DMS 273 (cell line): Measurements from ENCODE around the gene TWIST2.

ENCODE experiments used
- DNase-seq: peaks from one replicate; lab custom pipeline; 2025; ENCODE audit not compliant: unreplicated experiment; lab: John Stamatoyannopoulos, UW

The TWIST2 gene

GRCh38 chr2:238835726-238836301 lies 12.1 kb upstream of the TWIST2 start:
- DNase-seq: peak; percentile 62

- no peak for DNase-seq
Observed at GRCh38 chr2:238838786-238839327, 9.0 kb upstream of the TWIST2 start.

GRCh38 chr2:238839428-238839827 lies 8.5 kb upstream of the TWIST2 start:
- DNase-seq: no peak

GRCh38 chr2:238841542-238842164 lies 6.2 kb upstream of the TWIST2 start:
- no peak for DNase-seq

GRCh38 chr2:238843476-238843875 lies 4.4 kb upstream of the TWIST2 start:
- DNase-seq: no peak

GRCh38 chr2:238845583-238846377 lies 2.1 kb upstream of the TWIST2 start:
- DNase-seq: no peak

GRCh38 chr2:238846378-238846627 lies 1.6 kb upstream of the TWIST2 start:
- no peak for DNase-seq

- peak; percentile 21 for DNase-seq
Observed at GRCh38 chr2:238846628-238847418, 1.1 kb upstream of the TWIST2 start.

GRCh38 chr2:238847419-238847801 lies 475 bp upstream of the TWIST2 start:
- no peak for DNase-seq

GRCh38 chr2:238848691-238848975 lies 748 bp downstream of the TWIST2 start:
- peak; percentile 40 for DNase-seq

- peak; percentile 40 for DNase-seq
Observed at GRCh38 chr2:238848976-238849853, 1.3 kb downstream of the TWIST2 start.

GRCh38 chr2:238850091-238850490 lies 2.2 kb downstream of the TWIST2 start:
- DNase-seq: no peak

- DNase-seq: no peak
Observed at GRCh38 chr2:238851026-238851425, 3.1 kb downstream of the TWIST2 start.

- DNase-seq: no peak
Observed at GRCh38 chr2:238851761-238852160, 3.9 kb downstream of the TWIST2 start.

GRCh38 chr2:238852206-238852869 lies 4.5 kb downstream of the TWIST2 start:
- DNase-seq: no peak

- DNase-seq: no peak
Observed at GRCh38 chr2:238853218-238853617, 5.3 kb downstream of the TWIST2 start.

- no peak for DNase-seq
Observed at GRCh38 chr2:238853721-238854120, 5.8 kb downstream of the TWIST2 start.

GRCh38 chr2:238854246-238854645 lies 6.4 kb downstream of the TWIST2 start:
- DNase-seq: no peak

- no peak for DNase-seq
Observed at GRCh38 chr2:238854699-238855229, 6.9 kb downstream of the TWIST2 start.

- no peak for DNase-seq
Observed at GRCh38 chr2:238855299-238855698, 7.4 kb downstream of the TWIST2 start.
